ENCODE results near the gene ZNF423. TPM values are rescaled to one million over a fixed set of nuclear protein-coding genes. Genes with fewer than 3 reads are reported as not detected.

The ZNF423 gene
- total RNA-seq, 4 donors from 2014 or later: 0.67 to 3.7 (median 2.2) TPM

DNA sequence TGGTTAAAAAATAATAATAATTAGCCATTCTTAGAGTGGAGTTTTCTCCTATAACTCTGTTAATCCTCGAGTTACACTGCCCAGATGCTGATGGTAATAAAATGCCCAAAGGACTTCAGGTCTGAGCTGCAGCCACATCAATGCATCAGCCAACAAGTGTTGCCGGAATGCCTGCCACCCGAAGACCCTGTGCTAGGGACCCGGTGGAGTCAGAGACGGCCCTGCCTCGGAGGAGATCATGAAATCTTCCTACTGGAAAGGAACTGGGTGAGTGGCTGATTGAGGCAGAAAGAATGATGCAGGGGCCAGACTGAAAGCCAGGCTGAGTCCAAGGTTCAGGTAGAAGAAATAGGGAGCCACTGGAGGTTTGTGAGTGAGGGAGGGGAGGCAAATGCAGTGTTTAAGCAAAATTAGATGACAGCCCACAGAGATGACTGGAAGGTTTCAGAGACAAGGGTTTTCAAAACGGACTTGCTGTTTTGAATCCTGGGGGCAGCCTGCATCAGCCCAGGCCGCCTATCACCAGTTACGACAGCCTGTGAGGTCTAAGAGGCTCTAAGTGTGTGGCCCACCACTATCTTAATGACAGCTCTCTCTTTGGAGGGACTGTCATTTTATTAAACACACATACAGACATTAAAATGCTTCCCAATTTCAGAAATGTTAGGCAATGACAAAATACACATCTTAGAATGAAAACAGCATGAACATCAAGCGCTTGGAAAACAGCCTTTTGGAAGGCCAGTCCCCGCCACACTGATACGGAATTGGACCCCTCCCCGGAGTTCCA, 100.0 kb downstream of the ZNF423 start:
- 67 to 69% methylated on average over 13 of the region's 13 CpGs for WGBS, 2 donors
- no peak for DNase-seq (ENCODE audit: low spot score in 2 of 2)
- no peak overlapping the region for H3K4me3 ChIP-seq (ENCODE audit: low read depth, poor library complexity, severe bottlenecking)
- TF ChIP-seq, protein P1, sequence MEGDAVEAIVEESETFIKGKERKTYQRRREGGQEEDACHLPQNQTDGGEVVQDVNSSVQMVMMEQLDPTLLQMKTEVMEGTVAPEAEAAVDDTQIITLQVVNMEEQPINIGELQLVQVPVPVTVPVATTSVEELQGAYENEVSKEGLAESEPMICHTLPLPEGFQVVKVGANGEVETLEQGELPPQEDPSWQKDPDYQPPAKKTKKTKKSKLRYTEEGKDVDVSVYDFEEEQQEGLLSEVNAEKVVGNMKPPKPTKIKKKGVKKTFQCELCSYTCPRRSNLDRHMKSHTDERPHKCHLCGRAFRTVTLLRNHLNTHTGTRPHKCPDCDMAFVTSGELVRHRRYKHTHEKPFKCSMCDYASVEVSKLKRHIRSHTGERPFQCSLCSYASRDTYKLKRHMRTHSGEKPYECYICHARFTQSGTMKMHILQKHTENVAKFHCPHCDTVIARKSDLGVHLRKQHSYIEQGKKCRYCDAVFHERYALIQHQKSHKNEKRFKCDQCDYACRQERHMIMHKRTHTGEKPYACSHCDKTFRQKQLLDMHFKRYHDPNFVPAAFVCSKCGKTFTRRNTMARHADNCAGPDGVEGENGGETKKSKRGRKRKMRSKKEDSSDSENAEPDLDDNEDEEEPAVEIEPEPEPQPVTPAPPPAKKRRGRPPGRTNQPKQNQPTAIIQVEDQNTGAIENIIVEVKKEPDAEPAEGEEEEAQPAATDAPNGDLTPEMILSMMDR (IDR thresholded peaks at IDR 0.05): no peak
- no peak for TF ChIP-seq POLR2A (IDR thresholded peaks at IDR 0.05)
- intact Hi-C loops (cut with DNase I; ENCODE audit: low total_unique reads): no loop called here

DNA sequence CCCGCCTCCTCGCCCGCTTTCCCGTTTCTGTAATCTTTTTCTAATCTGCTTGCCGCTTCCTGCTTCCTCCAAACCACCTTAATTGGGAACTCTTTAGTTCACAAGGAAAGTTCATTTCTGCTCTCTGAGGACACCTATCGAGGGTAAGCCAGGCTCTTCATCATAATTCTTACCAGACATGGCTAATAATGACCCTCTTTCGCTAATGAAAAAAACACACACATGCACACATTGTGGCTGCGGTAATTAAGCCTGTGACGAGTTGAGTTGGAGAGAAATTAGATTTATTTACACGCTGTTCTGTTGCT, 100.6 kb downstream of the ZNF423 start:
- TF ChIP-seq, protein P1 (IDR thresholded peaks at IDR 0.05): no peak
- TF ChIP-seq POLR2A (IDR thresholded peaks at IDR 0.05): no peak
- WGBS, 2 donors: 4 to 5% methylated on average over 10 of the region's 10 CpGs
- intact Hi-C loops (cut with DNase I; ENCODE audit: low total_unique reads): no loop called here
- H3K4me3 ChIP-seq (ENCODE audit: low read depth, poor library complexity, severe bottlenecking): peak overlapping the region; percentile 1
- peak in 1 of 2 donors; percentile 22 for DNase-seq (ENCODE audit: low spot score in 2 of 2)

DNA sequence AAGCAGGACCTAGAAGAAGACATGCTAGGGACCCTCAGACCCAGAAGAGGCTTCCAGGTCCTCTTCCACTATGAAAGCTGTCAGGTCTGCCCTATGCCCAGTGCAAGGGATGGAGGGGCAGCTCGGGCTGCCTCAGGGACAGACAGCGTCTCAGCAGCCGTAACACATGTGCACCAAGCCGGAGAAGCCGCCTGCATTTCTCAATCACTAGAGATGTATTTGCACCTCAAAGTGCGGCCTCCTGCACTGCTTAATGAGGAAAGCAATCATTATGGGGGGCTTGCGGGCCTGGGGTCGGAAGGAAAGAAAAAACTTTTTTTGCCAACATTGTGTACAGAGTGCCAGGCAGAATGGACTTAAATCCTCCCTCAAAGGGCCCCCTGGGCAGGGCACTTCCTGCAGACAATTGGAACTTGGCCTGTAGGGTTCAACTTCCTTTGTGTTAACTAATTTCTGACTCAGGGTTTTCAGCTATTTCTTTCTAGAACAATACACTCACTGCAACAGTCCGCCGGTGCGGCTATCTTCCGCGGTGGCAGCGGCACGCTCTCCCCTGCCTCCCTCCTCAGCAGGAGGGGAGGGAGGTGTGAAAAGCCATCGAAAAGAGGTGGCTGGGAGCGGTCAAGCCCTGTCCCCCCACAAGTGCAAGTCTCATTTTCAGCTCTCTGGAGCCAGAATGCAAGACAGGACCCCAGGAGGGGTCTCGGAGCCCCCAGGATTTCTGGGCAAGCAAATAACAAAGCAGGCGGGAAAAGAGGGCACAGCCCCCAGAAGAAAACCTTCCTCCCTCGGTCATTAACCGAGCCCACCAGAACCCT, 101.2 kb downstream of the ZNF423 start:
- TF ChIP-seq POLR2A (IDR thresholded peaks at IDR 0.05): no peak
- DNase-seq (ENCODE audit: low spot score in 2 of 2): peak in 1 of 2 donors; percentile 23
- intact Hi-C loops (cut with DNase I; ENCODE audit: low total_unique reads): no loop called here
- H3K4me3 ChIP-seq (ENCODE audit: low read depth, poor library complexity, severe bottlenecking): peak overlapping the region; percentile 1
- WGBS, 2 donors: 42% methylated on average over 21 of the region's 21 CpGs

DNA sequence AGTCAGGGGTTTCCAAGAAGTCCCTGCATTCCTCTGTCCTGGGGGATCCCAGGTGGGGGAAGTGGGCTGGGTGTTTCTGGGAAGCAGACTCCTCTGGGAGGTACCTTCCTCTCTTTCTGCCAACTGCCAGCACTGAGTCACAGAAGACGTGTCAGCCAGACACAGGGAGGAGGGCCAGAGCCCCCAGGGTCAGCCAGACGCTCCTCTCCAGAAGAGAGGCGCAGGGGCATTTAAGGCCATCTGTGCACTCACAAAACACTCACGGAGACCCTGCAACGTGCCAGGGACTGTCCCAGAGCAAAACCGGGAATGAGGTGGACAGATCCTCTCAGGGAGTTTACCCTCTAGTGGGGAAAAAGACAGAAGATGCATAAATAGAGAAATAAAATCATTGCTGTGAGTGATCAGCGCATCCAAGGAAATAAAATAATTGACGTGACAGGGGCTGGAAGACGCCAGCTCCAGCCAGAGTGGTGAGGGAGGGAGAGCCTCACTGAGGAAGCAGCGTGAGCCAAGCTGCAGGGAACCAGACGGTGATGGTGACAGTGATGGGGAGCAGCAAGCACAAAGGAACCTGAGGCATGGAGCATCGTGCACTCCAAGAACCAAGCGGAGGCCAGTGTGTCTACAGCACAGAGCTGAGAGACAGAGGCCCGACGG, 105.4 kb downstream of the ZNF423 start:
- intact Hi-C loops (cut with DNase I; ENCODE audit: low total_unique reads): no loop called here
- no peak overlapping the region for H3K4me3 ChIP-seq (ENCODE audit: low read depth, poor library complexity, severe bottlenecking)
- TF ChIP-seq, protein P1 (IDR thresholded peaks at IDR 0.05): no peak
- TF ChIP-seq POLR2A (IDR thresholded peaks at IDR 0.05): no peak
- 40 to 50% methylated on average over 15 of the region's 15 CpGs for WGBS, 2 donors
- no peak for DNase-seq (ENCODE audit: low spot score in 2 of 2)

DNA sequence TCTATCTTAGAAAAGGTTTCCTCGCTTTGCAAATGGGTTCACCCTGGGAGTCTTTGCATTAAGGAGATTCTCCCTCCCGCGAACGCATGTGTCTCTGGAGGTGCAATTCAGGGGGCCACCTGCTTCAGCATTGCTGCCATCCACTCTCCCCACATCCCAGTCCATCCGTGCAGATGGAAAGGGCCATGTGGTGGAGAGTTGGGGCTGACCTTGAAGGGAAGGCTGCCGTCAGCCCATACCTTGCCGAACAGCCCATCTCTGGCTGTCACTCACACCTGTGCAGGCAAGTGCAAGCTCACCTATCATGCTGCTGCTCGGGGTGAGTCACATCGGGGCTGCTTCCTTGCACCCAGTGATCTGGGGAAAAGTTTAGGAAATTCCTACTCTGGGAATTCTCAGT, 106.1 kb downstream of the ZNF423 start:
- intact Hi-C loops (cut with DNase I; ENCODE audit: low total_unique reads): no loop called here
- TF ChIP-seq, protein P1 (IDR thresholded peaks at IDR 0.05): no peak
- TF ChIP-seq POLR2A (IDR thresholded peaks at IDR 0.05): no peak
- no peak overlapping the region for H3K4me3 ChIP-seq (ENCODE audit: low read depth, poor library complexity, severe bottlenecking)
- DNase-seq (ENCODE audit: low spot score in 2 of 2): no peak
- 62 to 65% methylated on average over 9 of the region's 9 CpGs for WGBS, 2 donors

DNA sequence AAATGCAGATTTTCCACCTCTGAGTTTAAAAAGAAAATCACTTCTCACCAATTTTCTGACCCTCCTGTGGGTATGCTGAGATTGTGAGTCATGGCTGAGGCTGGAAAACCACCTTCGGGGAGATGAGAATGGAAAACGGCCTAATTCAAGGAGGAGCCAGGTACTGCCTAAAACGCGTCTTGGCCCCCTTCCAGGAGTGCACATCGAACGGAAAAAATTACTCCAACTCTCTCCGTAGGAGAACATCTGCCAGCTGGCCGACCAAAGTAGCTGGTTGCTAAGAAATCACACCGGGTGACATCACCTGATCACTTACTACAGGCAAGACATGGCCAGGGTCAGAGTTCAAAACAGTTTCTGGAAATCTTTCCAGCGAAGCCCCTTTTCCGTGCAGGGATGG, 107.6 kb downstream of the ZNF423 start:
- TF ChIP-seq, protein P1 (IDR thresholded peaks at IDR 0.05): no peak
- TF ChIP-seq POLR2A (IDR thresholded peaks at IDR 0.05): no peak
- 26 to 39% methylated on average over 11 of the region's 11 CpGs for WGBS, 2 donors
- DNase-seq (ENCODE audit: low spot score in 2 of 2): peak in 1 of 2 donors; percentile 18
- H3K4me3 ChIP-seq (ENCODE audit: low read depth, poor library complexity, severe bottlenecking): no peak overlapping the region
- intact Hi-C loops (cut with DNase I; ENCODE audit: low total_unique reads): no loop called here

Data from lower leg skin (tissue), 4 donors.